SK-N-SH treated with all-trans-retinoic acid at 6 μM for 48 hours (cell line): Measurements from ENCODE around the gene TREML2.

ENCODE experiments used
- ARNTL ChIP-seq: fragments of 450-650 bp; formaldehyde crosslinking; IDR thresholded peaks from 2 replicates; pipeline ENCODE4 v1.5.0; 2020; ENCODE audit warnings: low read depth, mild to moderate bottlenecking, moderate library complexity, borderline replicate concordance
- CSDC2 ChIP-seq: fragments of 250-450 bp; sonication (Bioruptor Pico); IDR thresholded peaks from 2 replicates; pipeline ENCODE4 v1.5.0; 2020; ENCODE audit warnings: mild to moderate bottlenecking, moderate library complexity
- OSR1 ChIP-seq: fragments of 250-450 bp; sonication (Bioruptor Pico); IDR thresholded peaks from 2 replicates; pipeline ENCODE4 v1.8.0; 2022; ENCODE audit warnings: moderate library complexity, mild to moderate bottlenecking, inconsistent platforms
- PATZ1 ChIP-seq: fragments of 250-450 bp; sonication (Bioruptor Pico); IDR thresholded peaks from 2 replicates; pipeline ENCODE4 v1.8.0; 2020; ENCODE audit warnings: mild to moderate bottlenecking, moderate library complexity, borderline replicate concordance
- POU6F1 ChIP-seq: fragments of 250-450 bp; sonication (Bioruptor Pico); IDR thresholded peaks from 2 replicates; pipeline ENCODE4 v1.8.0; 2021; ENCODE audit warnings: low read depth, mild to moderate bottlenecking, moderate library complexity, borderline replicate concordance
- PPARA ChIP-seq: fragments of 250-450 bp; sonication (Bioruptor Pico); IDR thresholded peaks from 2 replicates; pipeline ENCODE4 v1.5.0; 2020; ENCODE audit warnings: mild to moderate bottlenecking, borderline replicate concordance
- RARB ChIP-seq: fragments of 250-450 bp; sonication (Bioruptor Pico); IDR thresholded peaks from 2 replicates; pipeline ENCODE4 v1.8.0; 2021; ENCODE audit warnings: mild to moderate bottlenecking, moderate library complexity
- SNAI2 ChIP-seq: fragments of 250-450 bp; sonication (Bioruptor Pico); IDR thresholded peaks from 2 replicates; pipeline ENCODE4 v1.5.0; 2020; ENCODE audit warnings: mild to moderate bottlenecking, moderate library complexity
- ZNF70 ChIP-seq: fragments of 450-650 bp; formaldehyde crosslinking; IDR thresholded peaks from 2 replicates; pipeline ENCODE4 v1.5.0; 2020; ENCODE audit warnings: mild to moderate bottlenecking, moderate library complexity
- ZNF8 ChIP-seq: fragments of 450-650 bp; formaldehyde crosslinking; IDR thresholded peaks from 2 replicates; pipeline ENCODE4 v1.5.0; 2020; ENCODE audit warnings: mild to moderate bottlenecking, moderate library complexity

- TF ChIP-seq SNAI2 (CRISPR knock-in tag) (no peak), ARNTL (no peak), PATZ1 (no peak), OSR1 (CRISPR knock-in tag) (no peak), ZNF8 (CRISPR knock-in tag) (no peak), ZNF70 (CRISPR knock-in tag) (no peak), POU6F1 (CRISPR knock-in tag) (no peak), CSDC2 (no peak), RARB (CRISPR knock-in tag) (no peak), PPARA (CRISPR knock-in tag) (no peak)
Measured at GRCh38 chr6:41229721-41230120, 28.8 kb upstream of the TREML2 start.
